ENCODE data around the gene ARMC10.
"Not testable (repeated sequence)": the region's sequence is repeated elsewhere in the genome, so short reads cannot be mapped to it uniquely, and the experiment has no call there.

ARMC10 gene

GRCh38 chr7:103048833-103049232, 26.1 kb upstream of the ARMC10 start:
- TF ChIP-seq CTCF (IDR thresholded peaks at IDR 0.05; ENCODE audit: control insufficient read depth, insufficient read depth, low read depth, low read length, missing control alignments) = no peak
- no peak overlapping the region for H3K4me3 ChIP-seq (ENCODE audit: control insufficient read depth, low read depth, low read length)
- DNase-seq (ENCODE audit: low read depth) = no peak

DNA sequence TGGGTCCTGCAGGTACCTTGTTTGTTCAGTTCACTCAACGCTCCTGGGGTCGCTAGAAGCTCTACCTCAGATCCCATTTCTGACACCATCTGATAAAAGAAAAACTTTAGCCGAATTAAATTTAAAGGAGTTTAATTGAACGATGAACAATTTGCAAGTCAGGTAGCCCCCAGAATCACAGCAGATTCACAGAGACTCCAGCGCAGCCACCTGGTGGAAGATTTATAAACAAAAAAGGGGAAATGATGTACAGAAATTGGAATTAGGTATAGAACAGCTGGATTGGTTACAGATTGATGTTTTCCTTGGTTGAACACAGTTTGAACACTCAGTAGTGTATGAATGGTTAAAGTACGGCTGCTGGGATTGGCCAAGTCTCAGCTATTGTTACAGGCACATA, 23.4 kb upstream of the ARMC10 start:
- no peak for DNase-seq (ENCODE audit: low read depth)

DNA sequence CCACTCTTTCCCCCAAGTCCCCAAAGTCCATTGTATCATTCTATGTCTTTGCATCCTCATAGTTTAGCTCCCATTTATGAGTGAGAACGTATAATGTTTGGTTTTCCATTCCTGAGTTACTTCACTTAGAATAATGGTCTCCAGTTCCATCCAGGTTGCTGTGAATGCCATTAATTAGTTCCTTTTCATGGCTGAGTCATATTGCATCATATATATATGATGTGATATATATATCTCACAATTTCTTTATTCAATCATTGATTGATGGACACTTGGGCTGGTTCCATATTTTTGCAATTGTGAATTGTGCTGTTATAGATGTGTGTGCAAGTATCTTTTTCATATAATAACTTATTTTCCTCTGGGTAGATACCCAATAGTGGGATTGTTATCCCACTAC, 18.9 kb upstream of the ARMC10 start:
- not testable (repeated sequence) for DNase-seq (ENCODE audit: low read depth); H3K4me3 ChIP-seq (ENCODE audit: control insufficient read depth, low read depth, low read length)

More for the DNA sequence above, 23.4 kb upstream of the ARMC10 start:
- no peak for TF ChIP-seq CTCF (IDR thresholded peaks at IDR 0.05; ENCODE audit: control insufficient read depth, insufficient read depth, low read depth, low read length, missing control alignments)
- no peak overlapping the region for H3K4me3 ChIP-seq (ENCODE audit: control insufficient read depth, low read depth, low read length)

- TF ChIP-seq CTCF (IDR thresholded peaks at IDR 0.05; ENCODE audit: control insufficient read depth, insufficient read depth, low read depth, low read length, missing control alignments) = no peak
- no peak for DNase-seq (ENCODE audit: low read depth)
- no peak overlapping the region for H3K4me3 ChIP-seq (ENCODE audit: control insufficient read depth, low read depth, low read length)
Measured at GRCh38 chr7:103058122-103058521, 16.8 kb upstream of the ARMC10 start.

DNA sequence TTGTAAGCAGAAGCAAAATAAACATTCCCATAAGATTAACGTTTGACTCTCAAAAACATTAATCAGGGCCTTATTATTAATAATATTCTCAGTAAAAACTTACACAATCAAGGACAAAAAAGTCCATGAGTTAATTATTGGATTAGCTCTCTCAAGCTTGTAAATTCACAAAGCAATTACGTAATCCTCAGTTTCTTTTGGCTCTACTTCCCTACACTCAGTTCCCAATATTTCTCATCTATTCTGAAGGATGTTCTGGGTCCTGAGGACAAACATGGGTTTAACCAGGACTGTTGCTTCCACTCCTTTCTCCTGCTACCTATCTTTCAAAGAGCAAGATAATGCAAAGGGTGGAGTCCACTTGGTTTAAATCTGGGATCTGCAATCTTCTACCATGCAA, 15.5 kb upstream of the ARMC10 start:
- H3K4me3 ChIP-seq (ENCODE audit: control insufficient read depth, low read depth, low read length) = no peak overlapping the region
- no peak for DNase-seq (ENCODE audit: low read depth)
- TF ChIP-seq CTCF (IDR thresholded peaks at IDR 0.05; ENCODE audit: control insufficient read depth, insufficient read depth, low read depth, low read length, missing control alignments) = no peak

DNA sequence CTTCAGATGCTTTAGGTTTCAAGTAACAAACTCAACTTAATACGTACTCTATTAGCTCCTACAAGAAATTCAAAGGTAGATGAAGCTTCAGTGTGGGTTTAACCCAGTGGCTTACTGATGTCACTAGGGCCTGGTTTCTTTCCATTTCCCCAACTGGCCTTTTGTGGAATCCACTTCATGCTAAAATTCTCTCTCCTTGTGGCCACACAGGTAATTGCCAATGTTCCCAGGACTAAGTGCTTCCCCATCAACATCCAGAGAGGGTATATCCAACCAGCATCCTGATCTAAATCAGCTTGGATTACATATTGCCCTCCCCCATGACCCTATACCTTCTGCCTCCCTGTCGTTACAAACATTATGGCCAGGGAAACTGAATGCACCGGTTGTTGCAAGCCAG, 11.0 kb upstream of the ARMC10 start:
- H3K4me3 ChIP-seq (ENCODE audit: control insufficient read depth, low read depth, low read length) = no peak overlapping the region
- DNase-seq (ENCODE audit: low read depth) = no peak
- TF ChIP-seq CTCF (IDR thresholded peaks at IDR 0.05; ENCODE audit: control insufficient read depth, insufficient read depth, low read depth, low read length, missing control alignments) = no peak

DNA sequence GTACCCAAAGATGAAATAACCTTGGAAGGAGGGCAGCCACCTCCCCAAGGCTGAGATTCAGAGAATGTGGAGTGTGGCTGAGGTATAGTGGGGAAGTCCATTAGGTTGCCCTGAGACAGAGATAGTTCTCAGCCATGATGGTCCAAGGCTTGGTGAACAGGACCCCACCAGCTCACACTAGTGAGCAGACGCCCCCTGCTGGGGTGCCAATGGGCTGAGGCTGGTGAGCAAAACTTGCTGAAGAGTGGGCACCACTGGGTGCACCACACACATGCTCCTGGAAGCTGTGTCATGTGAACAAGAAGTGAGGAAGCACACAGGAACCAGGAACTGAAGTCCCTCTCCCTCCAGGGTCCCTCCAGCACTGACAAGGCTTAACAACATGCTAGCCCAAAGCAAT, 9.3 kb upstream of the ARMC10 start:
- peak; percentile 53 for TF ChIP-seq CTCF (IDR thresholded peaks at IDR 0.05; ENCODE audit: control insufficient read depth, insufficient read depth, low read depth, low read length, missing control alignments)
- no peak overlapping the region for H3K4me3 ChIP-seq (ENCODE audit: control insufficient read depth, low read depth, low read length)
- no peak for DNase-seq (ENCODE audit: low read depth)
